OCI-LY7 (cell line): ENCODE measurements around the gene EMD. TPM values are rescaled to one million over a fixed set of nuclear protein-coding genes. Genes with fewer than 3 reads are reported as not detected.
"Not testable (repeated sequence)": the region's sequence is repeated elsewhere in the genome, so short reads cannot be mapped to it uniquely, and the experiment has no call there.

Source experiments
- BruUV-seq: library from RNA; stranded (reverse); fragments of 400-500 nt; replicated peaks from 2 replicates; lab custom pipeline; 2021; lab: Mats Ljungman, UMichigan
- CTCF ChIA-PET: fragments of 300-600 bp; sonication (Branson Sonifier 250); formaldehyde crosslinking; loops from one replicate; lab custom pipeline; 2022; ENCODE audit warnings: antibody characterized with exemption; ENCODE audit not compliant: unreplicated experiment; lab: Charles Lee
- POLR2A ChIA-PET: fragments of 300-600 bp; sonication (Branson Sonifier 250); formaldehyde crosslinking; loops from one replicate; lab custom pipeline; 2022; ENCODE audit warnings: antibody characterized with exemption; lab: Charles Lee
- DNase-seq: peaks from one replicate; pipeline ENCODE4 v3.0.0-alpha.2; 2015; ENCODE audit warnings: low spot score
- H2AFZ ChIP-seq: fragments of 200-600 bp; sonication (generic), shearing (Covaris generic); 2 replicates; pipeline ENCODE4 v1.6.1; 2014; ENCODE audit warnings: mild to moderate bottlenecking, antibody characterized with exemption, low read length, moderate library complexity
- H3K27ac ChIP-seq: fragments of 200-600 bp; sonication (generic); 2 replicates; pipeline ENCODE4 v1.5.1; 2014; ENCODE audit warnings: mixed run types, low read depth, mild to moderate bottlenecking, moderate library complexity, low read length, inconsistent platforms; ENCODE audit not compliant: poor library complexity, severe bottlenecking
- H3K36me3 ChIP-seq: fragments of 200-600 bp; sonication (generic); 2 replicates; pipeline ENCODE4 v1.6.1; 2014; ENCODE audit warnings: mild to moderate bottlenecking, antibody characterized with exemption, low read length, moderate library complexity, mixed read lengths; ENCODE audit not compliant: insufficient read depth
- H3K4me1 ChIP-seq: fragments of 200-600 bp; sonication (generic); 2 replicates; pipeline ENCODE4 v1.5.1; 2014; ENCODE audit warnings: mild to moderate bottlenecking, low read length; ENCODE audit not compliant: insufficient read depth, poor library complexity, severe bottlenecking
- H3K4me2 ChIP-seq: fragments of 200-600 bp; sonication (generic); 2 replicates; pipeline ENCODE4 v1.6.1; 2014; ENCODE audit warnings: mild to moderate bottlenecking, low read length
- H3K4me3 ChIP-seq: fragments of 200-600 bp; sonication (generic); 2 replicates; pipeline ENCODE4 v1.5.1; 2014; ENCODE audit warnings: mild to moderate bottlenecking, low read depth, low read length; ENCODE audit not compliant: poor library complexity, severe bottlenecking
- H3K79me2 ChIP-seq: fragments of 200-600 bp; sonication (generic); 2 replicates; pipeline ENCODE4 v1.6.1; 2016; ENCODE audit warnings: low read depth, mild to moderate bottlenecking, low read length, moderate library complexity, mixed read lengths; ENCODE audit not compliant: insufficient read depth
- H3K9me2 ChIP-seq: fragments of 200-600 bp; sonication (generic); 2 replicates; pipeline ENCODE4 v1.6.1; 2016; ENCODE audit warnings: mild to moderate bottlenecking, low read length, mixed read lengths; ENCODE audit not compliant: insufficient read depth
- H3K9me3 ChIP-seq: fragments of 200-600 bp; sonication (generic); 2 replicates; pipeline ENCODE4 v1.6.1; 2014; ENCODE audit warnings: mild to moderate bottlenecking, mixed run types, low read length, mixed read lengths
- H4K20me1 ChIP-seq: fragments of 200-600 bp; sonication (generic); 2 replicates; pipeline ENCODE4 v1.6.1; 2014; ENCODE audit warnings: mild to moderate bottlenecking, antibody characterized with exemption, low read length, moderate library complexity, mixed read lengths; ENCODE audit not compliant: insufficient read depth
- intact Hi-C: fragments of 100-400 bp; cut with micrococcal nuclease; formaldehyde crosslinking; loops from one replicate; pipeline ENCODE4 v1.10.0; 2022; ENCODE audit not compliant: unreplicated experiment
- total RNA-seq, 2 experiments: library from RNA; depleted of rRNA in 1 of 2; stranded (reverse); fragments of >200 nt in 1 of 2; shearing (Covaris generic) in 1 of 2; gene quantifications; 2 replicates each; pipeline ENCODE4 v1.2.3, GENCODE V29; 2014 to 2022
- TF ChIP-seq, protein P1 (sequence below): fragments of 200-600 bp; sonication (generic); conservative IDR thresholded peaks from 2 replicates; pipeline ENCODE4 v1.5.1; 2014; ENCODE audit warnings: mild to moderate bottlenecking, antibody characterized with exemption, low read length, moderate library complexity, mixed read lengths

The EMD gene
- total RNA-seq, 2 experiments from 2014 or later, result 35.4 to 64.6 TPM

DNA sequence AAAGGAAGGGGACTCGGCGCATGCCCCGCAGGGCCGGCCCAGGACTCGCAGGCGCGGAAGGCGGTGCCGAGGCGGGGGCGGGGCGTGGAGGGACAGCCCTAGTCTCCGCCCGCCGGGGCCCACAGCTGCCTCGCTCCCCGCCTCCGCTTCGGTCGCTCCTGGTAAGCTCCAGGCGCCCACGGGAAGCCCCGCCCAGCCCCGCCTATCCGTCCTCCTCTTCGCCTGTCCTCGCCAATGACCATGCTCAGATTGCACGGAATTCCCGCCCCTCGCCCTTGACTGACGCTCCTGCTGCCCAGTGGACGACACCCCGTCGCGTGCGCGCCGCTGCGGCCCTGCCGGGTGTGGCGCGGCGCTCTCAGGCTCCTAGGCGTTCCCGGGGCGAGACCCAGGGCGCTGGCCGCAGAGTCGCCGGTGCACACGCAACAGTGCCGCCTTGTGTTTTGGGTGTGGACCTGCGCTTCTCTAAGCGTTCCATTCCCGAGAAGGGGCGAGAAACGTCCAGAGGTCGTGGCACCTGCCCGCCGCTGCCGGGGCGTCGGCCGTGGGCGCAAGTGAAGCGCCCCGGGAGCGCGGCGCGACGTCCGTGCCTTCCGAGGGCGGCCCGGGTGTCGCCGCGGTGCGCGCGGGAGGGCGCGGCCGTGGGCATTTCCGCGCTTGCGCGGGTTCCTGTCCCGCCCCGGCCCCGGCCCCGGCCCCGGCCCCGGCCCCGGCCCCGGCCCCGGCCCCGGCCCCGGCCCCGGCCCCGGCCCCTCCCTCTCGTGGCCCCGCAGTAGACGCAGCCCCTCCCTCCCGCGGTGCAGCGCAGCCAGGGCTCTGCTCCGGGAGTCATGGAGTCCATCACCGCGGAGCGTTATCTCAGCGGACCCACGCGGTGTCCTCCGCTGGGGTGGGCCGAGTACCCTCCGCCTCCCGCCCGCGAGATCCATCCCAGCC is 11.0 kb downstream of the EMD start:
- H3K27ac ChIP-seq, H2AFZ ChIP-seq, H3K4me2 ChIP-seq, H3K9me2 ChIP-seq, H4K20me1 ChIP-seq, BruUV-seq, CTCF ChIA-PET, POLR2A ChIA-PET, H3K79me2 ChIP-seq, intact Hi-C loops, H3K9me3 ChIP-seq, H3K4me1 ChIP-seq, H3K36me3 ChIP-seq, DNase-seq: not testable (repeated sequence)
- peak overlapping the region; percentile 31 for H3K4me3 ChIP-seq

DNA sequence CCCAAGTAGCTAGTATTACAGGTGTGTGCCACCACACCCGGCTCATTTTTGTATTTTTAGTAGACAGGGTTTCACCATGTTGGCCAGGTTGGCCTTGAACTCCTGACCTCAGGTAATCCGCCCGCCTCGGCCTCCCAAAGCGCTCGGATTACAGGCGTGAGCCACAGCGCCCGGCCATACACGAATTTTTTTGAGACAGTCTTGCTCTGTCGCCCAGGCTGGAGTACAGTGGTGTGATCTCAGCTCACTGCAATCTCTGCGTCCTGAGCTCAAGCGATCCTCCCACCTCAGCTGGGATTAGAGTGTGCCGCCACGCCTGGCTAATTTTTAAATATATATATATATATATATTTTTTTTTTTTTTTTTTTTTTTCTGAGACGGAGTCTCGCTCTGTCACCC is 17.3 kb downstream of the EMD start:
- H3K27ac ChIP-seq, DNase-seq, H3K9me3 ChIP-seq, intact Hi-C loops, H4K20me1 ChIP-seq, H3K4me3 ChIP-seq, H3K9me2 ChIP-seq, H3K4me1 ChIP-seq, BruUV-seq, H2AFZ ChIP-seq, H3K4me2 ChIP-seq, CTCF ChIA-PET: not testable (repeated sequence)
- POLR2A ChIA-PET, result interaction anchor here (0.7 kb wide), 1 partner anchor 78 kb away, joined by 3 read pairs; no protein-coding TSS in a partner anchor
- H3K36me3 ChIP-seq, result peaks cover 31% of the 10 kb centered on the region
- peaks cover 13% of the 10 kb centered on the region; the same call in 1 of the 2 replicates for H3K79me2 ChIP-seq

DNA sequence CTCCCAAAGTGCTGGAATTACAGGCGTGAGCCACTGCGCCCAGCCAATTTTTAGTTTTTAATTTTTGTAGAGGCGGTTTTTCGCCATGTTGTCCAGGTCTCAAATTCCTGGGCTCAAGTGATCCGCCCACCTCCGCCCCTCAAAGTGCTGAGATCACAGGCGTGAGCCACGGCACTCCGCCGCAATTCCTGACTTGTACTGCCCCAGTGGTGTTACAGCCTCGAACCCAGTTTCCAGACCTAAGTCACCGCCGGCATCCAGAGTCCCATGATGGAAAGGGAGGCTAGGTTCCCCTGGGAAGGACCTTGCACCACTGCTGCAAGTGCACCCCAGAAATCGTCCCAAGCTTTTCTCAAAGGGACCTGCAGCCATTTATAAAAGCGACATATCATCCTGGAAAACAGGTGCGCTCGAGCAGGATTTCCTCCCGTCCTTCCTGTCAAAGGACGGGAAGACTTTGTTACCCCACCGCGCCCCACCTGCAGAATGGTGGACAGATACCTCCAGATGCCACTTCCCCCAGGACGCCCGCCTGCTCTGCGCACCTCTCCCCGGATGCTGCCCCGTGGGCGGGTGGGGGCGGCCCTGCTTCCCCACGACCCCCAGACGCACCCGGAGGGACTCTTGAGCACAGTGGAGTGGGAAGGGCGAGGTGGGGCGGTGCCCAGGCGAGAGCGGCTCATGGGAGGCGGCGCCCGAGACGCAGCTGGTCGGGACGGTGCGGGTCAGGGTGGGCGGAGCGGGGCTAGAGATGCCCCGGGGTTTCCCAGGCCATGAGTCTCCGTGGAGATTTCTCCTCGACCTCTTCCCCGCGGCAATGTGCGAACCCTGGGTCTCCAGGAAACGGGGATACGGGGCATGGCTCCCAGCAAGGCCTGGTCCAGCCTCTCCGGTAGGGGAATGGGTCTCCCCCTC is 18.1 kb downstream of the EMD start:
- Histone ChIP-seq H3K4me3 (peak overlapping the region; percentile 86), H3K9me3 (no peaks in the 10 kb centered on the region), H3K27ac (peak overlapping the region; percentile 90), H3K9me2 (no peaks in the 10 kb centered on the region), H3K4me2 (peak overlapping the region; percentile 89), H3K79me2 (peaks cover 13% of the 10 kb centered on the region; the same call in 1 of the 2 replicates), H4K20me1 (no peaks in the 10 kb centered on the region), H3K36me3 (peaks cover 38% of the 10 kb centered on the region), H3K4me1 (peaks cover 9% of the 10 kb centered on the region), H2AFZ (peak overlapping the region; percentile 60; the same call in 1 of the 2 replicates)
- intact Hi-C loops, result no loop called here
- no TSS peak for BruUV-seq
- ChIA-PET POLR2A (interaction anchor here (0.7 to 1.5 kb wide), 2 partner anchors 71 to 77 kb away, joined by 3 read pairs; no protein-coding TSS in a partner anchor), CTCF (no interaction called here)
- DNase-seq, result peak; percentile 61
- TF ChIP-seq, protein P1, sequence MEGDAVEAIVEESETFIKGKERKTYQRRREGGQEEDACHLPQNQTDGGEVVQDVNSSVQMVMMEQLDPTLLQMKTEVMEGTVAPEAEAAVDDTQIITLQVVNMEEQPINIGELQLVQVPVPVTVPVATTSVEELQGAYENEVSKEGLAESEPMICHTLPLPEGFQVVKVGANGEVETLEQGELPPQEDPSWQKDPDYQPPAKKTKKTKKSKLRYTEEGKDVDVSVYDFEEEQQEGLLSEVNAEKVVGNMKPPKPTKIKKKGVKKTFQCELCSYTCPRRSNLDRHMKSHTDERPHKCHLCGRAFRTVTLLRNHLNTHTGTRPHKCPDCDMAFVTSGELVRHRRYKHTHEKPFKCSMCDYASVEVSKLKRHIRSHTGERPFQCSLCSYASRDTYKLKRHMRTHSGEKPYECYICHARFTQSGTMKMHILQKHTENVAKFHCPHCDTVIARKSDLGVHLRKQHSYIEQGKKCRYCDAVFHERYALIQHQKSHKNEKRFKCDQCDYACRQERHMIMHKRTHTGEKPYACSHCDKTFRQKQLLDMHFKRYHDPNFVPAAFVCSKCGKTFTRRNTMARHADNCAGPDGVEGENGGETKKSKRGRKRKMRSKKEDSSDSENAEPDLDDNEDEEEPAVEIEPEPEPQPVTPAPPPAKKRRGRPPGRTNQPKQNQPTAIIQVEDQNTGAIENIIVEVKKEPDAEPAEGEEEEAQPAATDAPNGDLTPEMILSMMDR, result no peak
